COLO829 (cell line): ENCODE measurements around the gene SAYSD1.

Experiments
- DNase-seq: peaks from one replicate; pipeline ENCODE4 v3.0.0; 2012; ENCODE audit warnings: low spot score

The SAYSD1 gene

GRCh38 chr6:39079197-39080125, 35.5 kb downstream of the SAYSD1 start:
- no peak for DNase-seq

- no peak for DNase-seq
Measured at GRCh38 chr6:39078695-39079094, 36.3 kb downstream of the SAYSD1 start.

DNA sequence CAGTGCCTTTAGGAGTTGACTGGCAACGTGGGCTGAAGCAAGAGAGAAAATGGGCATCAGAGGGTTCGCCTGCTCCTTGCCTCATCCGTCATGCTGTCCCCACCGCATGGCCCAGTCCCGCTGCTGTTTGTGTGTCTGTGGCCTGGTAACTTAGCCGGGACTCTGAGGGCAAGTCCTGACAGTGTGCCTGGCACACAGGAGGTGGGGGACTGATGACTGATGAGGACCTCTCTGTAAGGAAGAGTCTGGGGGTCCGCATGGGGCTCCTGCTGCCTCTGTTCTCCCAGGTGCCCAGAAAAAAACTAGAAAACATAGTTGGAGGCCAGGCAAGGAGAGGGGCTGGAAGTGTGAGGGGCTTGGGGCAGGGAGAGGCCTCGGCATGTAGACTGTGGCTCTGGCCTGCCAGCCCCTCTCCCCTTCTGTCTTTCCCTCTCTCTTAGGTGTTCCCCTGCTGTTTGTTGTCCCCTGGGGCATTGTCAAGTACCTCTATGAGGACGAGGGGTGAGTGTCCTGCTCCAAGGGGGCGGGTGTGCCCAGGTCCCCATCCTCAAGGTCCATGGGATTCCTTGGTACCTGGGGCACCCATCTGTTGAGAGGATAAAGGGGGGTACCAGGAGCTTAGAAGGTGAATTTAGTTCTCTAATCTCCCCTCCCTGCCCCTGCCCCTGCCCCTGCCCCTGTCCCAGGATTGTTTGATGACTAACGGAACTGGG, 36.9 kb downstream of the SAYSD1 start:
- DNase-seq: no peak

- DNase-seq: no peak
Measured at GRCh38 chr6:39076623-39077535, 38.1 kb downstream of the SAYSD1 start.

- DNase-seq: no peak
Measured at GRCh38 chr6:39075807-39076622, 39.0 kb downstream of the SAYSD1 start.

- no peak for DNase-seq
Measured at GRCh38 chr6:39075010-39075686, 39.8 kb downstream of the SAYSD1 start.

- DNase-seq: no peak
Measured at GRCh38 chr6:39074486-39074885, 40.5 kb downstream of the SAYSD1 start.

GRCh38 chr6:39073471-39074355, 41.3 kb downstream of the SAYSD1 start:
- no peak for DNase-seq

GRCh38 chr6:39072830-39073229, 42.2 kb downstream of the SAYSD1 start:
- no peak for DNase-seq

GRCh38 chr6:39068391-39068790, 46.6 kb downstream of the SAYSD1 start:
- DNase-seq: no peak

- DNase-seq: no peak
Measured at GRCh38 chr6:39065561-39065960, 49.4 kb downstream of the SAYSD1 start.

- DNase-seq: no peak
Measured at GRCh38 chr6:39063526-39063925, 51.5 kb downstream of the SAYSD1 start.

DNA sequence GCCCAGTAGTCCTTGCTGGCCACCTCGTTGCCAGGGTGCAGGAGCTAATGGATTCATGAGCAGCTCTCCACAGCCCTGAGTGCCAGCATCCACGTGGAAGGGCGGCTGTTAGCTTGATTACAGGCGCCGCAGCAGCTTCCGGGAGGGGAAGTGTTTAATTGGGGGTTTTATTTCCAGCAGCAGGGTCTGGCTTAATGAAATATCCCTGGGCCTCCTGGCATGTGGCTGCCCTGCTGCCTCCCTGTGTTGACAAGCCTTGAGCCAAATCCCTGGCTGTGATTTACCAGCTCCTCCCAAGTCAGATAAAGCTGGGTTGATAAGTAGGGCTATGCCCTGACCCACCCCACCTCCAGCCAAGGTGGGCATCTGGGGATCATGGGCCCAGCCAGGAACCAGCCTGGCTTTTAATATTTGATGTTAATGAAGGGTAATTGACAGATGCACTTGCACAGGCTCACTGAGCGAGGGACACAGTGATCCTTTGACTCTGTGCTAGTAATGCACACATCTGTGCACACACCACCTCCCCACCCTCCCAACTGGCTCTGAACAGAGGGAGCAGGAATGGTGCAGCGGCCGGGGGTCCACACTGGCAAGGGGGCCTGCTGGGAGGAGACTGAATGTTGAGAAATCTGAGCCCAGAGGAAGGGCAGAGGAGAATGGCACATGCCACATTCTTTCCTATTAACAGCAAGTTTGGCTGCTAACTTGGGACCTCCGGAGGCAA, 52.8 kb downstream of the SAYSD1 start:
- DNase-seq: no peak

- no peak for DNase-seq
Measured at GRCh38 chr6:39061588-39061987, 53.4 kb downstream of the SAYSD1 start.

GRCh38 chr6:39061182-39061581, 53.8 kb downstream of the SAYSD1 start:
- DNase-seq: no peak

DNA sequence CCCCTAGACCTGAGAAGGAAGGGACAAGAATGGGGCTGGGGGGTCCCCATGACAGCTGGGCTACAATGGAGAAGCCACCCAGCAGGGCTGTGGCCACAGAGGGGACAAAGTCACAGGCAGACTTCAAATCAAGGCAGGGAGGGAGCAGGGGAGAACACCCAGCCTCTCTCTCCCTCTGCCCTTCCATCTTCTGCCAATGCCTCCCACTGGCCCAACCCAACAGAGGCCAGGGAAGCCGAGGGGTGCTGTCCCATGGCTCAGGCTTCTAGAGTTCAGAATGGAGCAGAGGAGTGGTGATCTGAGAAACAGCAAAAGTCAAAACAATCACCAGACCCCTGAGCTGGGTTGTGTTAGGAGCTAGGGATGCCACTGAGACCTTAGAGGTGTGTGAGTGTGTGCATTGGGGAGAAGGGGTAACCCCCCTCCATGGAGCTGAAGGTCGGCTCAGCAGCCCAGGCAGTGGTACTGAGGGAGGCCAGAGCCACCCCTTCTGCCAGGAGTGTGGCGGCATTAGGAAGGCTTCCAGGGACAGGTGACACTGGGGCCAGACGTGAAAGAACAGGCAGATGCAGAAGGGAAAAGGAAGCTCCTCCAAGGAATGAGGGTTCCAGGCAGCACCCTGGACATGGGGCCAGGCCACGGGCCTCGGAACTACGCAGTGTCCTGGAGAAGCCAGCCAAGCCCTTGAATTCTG, 54.4 kb downstream of the SAYSD1 start:
- no peak for DNase-seq

DNA sequence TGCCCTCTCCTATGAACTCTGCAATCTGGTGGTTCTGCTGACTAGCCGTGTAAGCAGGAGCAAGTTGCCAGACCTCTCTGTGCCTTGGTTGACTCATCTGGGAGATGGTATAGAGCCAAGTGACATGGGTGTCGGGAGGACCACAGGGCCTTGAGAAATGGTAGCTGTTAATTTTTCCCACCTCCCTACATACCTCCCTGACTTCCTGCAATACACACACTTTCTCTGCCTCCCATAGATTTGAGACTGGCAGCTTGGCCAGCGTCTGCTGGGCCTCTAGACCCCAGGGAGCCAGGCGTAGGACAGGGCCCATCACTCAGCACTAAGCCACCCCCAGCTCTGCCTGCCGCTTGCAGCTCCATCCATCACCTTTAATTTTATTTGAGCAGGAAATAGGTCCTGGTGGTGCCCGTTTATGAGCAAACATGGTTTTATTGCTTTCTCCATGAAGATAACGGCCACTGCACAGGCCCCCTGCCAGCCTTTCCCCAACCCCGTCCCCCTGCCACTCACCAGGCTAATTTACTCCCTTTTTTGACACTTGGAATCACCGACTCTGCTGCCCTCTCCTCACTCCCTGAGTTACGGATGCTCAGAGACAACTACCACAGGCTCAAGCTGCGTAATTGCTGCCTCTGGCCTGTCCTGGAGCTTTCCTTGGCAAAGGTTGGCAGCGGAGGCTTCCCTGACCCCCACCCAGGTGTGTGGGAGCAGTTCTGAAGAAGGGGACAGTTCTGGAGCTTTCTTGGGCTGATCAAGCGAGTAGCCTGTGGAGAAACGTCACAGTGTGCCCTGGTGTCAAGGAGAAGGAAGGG, 55.3 kb downstream of the SAYSD1 start:
- DNase-seq: no peak
